ENCODE results near the gene TMEM39B. TPM values are rescaled to one million over a fixed set of nuclear protein-coding genes. Genes with fewer than 3 reads are reported as not detected.
"Not testable (repeated sequence)": the region's sequence is repeated elsewhere in the genome, so short reads cannot be mapped to it uniquely, and the experiment has no call there.

Gene TMEM39B
- total and polyA plus RNA-seq, 2 of the 4 experiments (the other 2 are of a cell fraction), result 6.5 to 28.7 TPM

GRCh38 chr1:32128964-32129363, 56.2 kb downstream of the TMEM39B start:
- Histone ChIP-seq H4K20me1 (ENCODE audit: insufficient read depth, low read length) (peaks cover 50% of the 10 kb centered on the region), H3K9me1 (ENCODE audit: insufficient read depth, low read length) (peaks cover 19% of the 10 kb centered on the region), H3K4me1 (ENCODE audit: control insufficient read depth, insufficient read depth, low read length) (peaks cover 5% of the 10 kb centered on the region; the same call in 1 of the 2 replicates), H3K23ac (ENCODE audit: low read depth, low read length) (peak overlapping the region; percentile 56; the same call in 1 of the 2 replicates), H4K91ac (ENCODE audit: insufficient read depth, low read depth, low read length) (no peak overlapping the region), H3K9me3 (ENCODE audit: control insufficient read depth, insufficient read depth, low read length) (no peaks in the 10 kb centered on the region), H2AFZ (replicated peaks; ENCODE audit: low read length, poor library complexity) (no peak overlapping the region), H3K4ac (ENCODE audit: low read depth, low read length) (no peak overlapping the region), H3K27ac (ENCODE audit: insufficient read depth, low read length) (no peak overlapping the region), H3K36me3 (ENCODE audit: control insufficient read depth, insufficient read depth, low read length) (no peaks in the 10 kb centered on the region), H3K79me1 (ENCODE audit: low read depth in 1 of 2, low read length in 2 of 2) (peaks cover 28 to 66% of the 10 kb centered on the region in 2 experiments), H3K9ac (ENCODE audit: low read depth, low read length) (no peak overlapping the region), H2AK5ac (ENCODE audit: low read depth, low read length) (no peak overlapping the region), H3K4me2 (ENCODE audit: low read depth, low read length) (no peak overlapping the region), H3K14ac (replicated peaks; ENCODE audit: low read depth, low read length) (no peak overlapping the region), H2AK9ac (replicated peaks; ENCODE audit: low read depth, low read length, poor library complexity) (no peak overlapping the region), H2BK120ac (ENCODE audit: low read depth, low read length) (no peak overlapping the region), H3K56ac (ENCODE audit: extremely low read depth, insufficient read depth, low read length) (no peak overlapping the region), H4K5ac (ENCODE audit: low read depth, low read length) (no peak overlapping the region; the same call in 1 of the 2 replicates), H3K4me3 (ENCODE audit: insufficient read depth, low read depth, low read length) (no peak overlapping the region), H2BK20ac (ENCODE audit: low read depth, low read length) (no peak overlapping the region), H3K27me3 (ENCODE audit: control insufficient read depth, insufficient read depth, low read length) (no peaks in the 10 kb centered on the region), H3K18ac (ENCODE audit: low read depth, low read length) (no peak overlapping the region), H2BK5ac (ENCODE audit: low read depth, low read length, poor library complexity, severe bottlenecking) (no peak overlapping the region), H2BK15ac (ENCODE audit: low read depth, low read length) (no peak overlapping the region), H4K8ac (ENCODE audit: low read depth in 2 of 2, low read length in 2 of 2) (no peak overlapping the region)
- no TSS peak for BruUV-seq (replicated peaks)
- intact Hi-C loops (cut with micrococcal nuclease) (no loop called here), dilution Hi-C loops (cut with HindIII; ENCODE audit: low sequenced_read_pairs, unreplicated experiment) (no loop called here), in situ Hi-C loops (cut with MboI; ENCODE audit: low sequenced_read_pairs) (no loop called here)
- TF ChIP-seq MXI1 (IDR thresholded peaks at IDR 0.05; ENCODE audit: borderline replicate concordance, low read depth, low read length) (no peak), BHLHE40 (IDR thresholded peaks at IDR 0.05; ENCODE audit: low read depth, low read length) (no peak), FOS (IDR thresholded peaks at IDR 0.05; ENCODE audit: low read depth, low read length) (no peak), RCOR1 (IDR thresholded peaks at IDR 0.05; ENCODE audit: insufficient replicate concordance, low read length) (no peak)
- no CpG with 5 or more reads among the region's 1 CpG for WGBS, 2 experiments (ENCODE audit: extremely low coverage in 2 of 2, insufficient read length in 1 of 2)
- no peak for DNase-seq
- ChIA-PET CTCF (interaction anchor here (0.6 to 1.2 kb wide), 4 partner anchors 11 to 114 kb away, joined by 3 to 10 read pairs (median 6); no protein-coding TSS in a partner anchor), POLR2A (ENCODE audit: unreplicated experiment) (no interaction called here)
- ATAC-seq (ENCODE audit: low read depth), result no peak

GRCh38 chr1:32133950-32134280, 61.2 kb downstream of the TMEM39B start:
- BruUV-seq (replicated peaks); H2BK15ac ChIP-seq (ENCODE audit: low read depth, low read length); H3K36me3 ChIP-seq (ENCODE audit: control insufficient read depth, insufficient read depth, low read length); H3K18ac ChIP-seq (ENCODE audit: low read depth, low read length); H4K91ac ChIP-seq (ENCODE audit: insufficient read depth, low read depth, low read length); POLR2A ChIA-PET (ENCODE audit: unreplicated experiment); in situ Hi-C loops (cut with MboI; ENCODE audit: low sequenced_read_pairs); H2AK9ac ChIP-seq (replicated peaks; ENCODE audit: low read depth, low read length, poor library complexity); H3K4me2 ChIP-seq (ENCODE audit: low read depth, low read length); H3K4ac ChIP-seq (ENCODE audit: low read depth, low read length); H3K9me3 ChIP-seq (ENCODE audit: control insufficient read depth, insufficient read depth, low read length); H4K8ac ChIP-seq (ENCODE audit: low read depth in 2 of 2, low read length in 2 of 2); ATAC-seq (ENCODE audit: low read depth); H3K14ac ChIP-seq (replicated peaks; ENCODE audit: low read depth, low read length); dilution Hi-C loops (cut with HindIII; ENCODE audit: low sequenced_read_pairs, unreplicated experiment); H2BK20ac ChIP-seq (ENCODE audit: low read depth, low read length); H2AFZ ChIP-seq (replicated peaks; ENCODE audit: low read length, poor library complexity); H3K9ac ChIP-seq (ENCODE audit: low read depth, low read length); H3K27me3 ChIP-seq (ENCODE audit: control insufficient read depth, insufficient read depth, low read length); H3K4me3 ChIP-seq (ENCODE audit: insufficient read depth, low read depth, low read length); H4K5ac ChIP-seq (ENCODE audit: low read depth, low read length); DNase-seq; H3K23ac ChIP-seq (ENCODE audit: low read depth, low read length); H3K56ac ChIP-seq (ENCODE audit: extremely low read depth, insufficient read depth, low read length): not testable (repeated sequence)
- H3K9me1 ChIP-seq (ENCODE audit: insufficient read depth, low read length), result peaks cover 21% of the 10 kb centered on the region
- intact Hi-C loops (cut with micrococcal nuclease), result loop anchor here (2.0 kb wide), 1 partner anchor 15 kb away; no protein-coding TSS in a partner anchor
- H4K20me1 ChIP-seq (ENCODE audit: insufficient read depth, low read length), result peaks cover 32% of the 10 kb centered on the region
- H2BK120ac ChIP-seq (ENCODE audit: low read depth, low read length), result 0 out of 2 replicates have a peak overlapping the region, but pooled peaks have one; percentile 33
- H3K79me1 ChIP-seq (ENCODE audit: low read depth in 1 of 2, low read length in 2 of 2), result peaks cover 22 to 81% of the 10 kb centered on the region in 2 experiments
- CTCF ChIA-PET, result interaction anchor here (0.6 kb wide), 3 partner anchors 12 to 23 kb away, joined by 3 to 5 read pairs (median 3); no protein-coding TSS in a partner anchor
- peaks cover 10% of the 10 kb centered on the region for H3K4me1 ChIP-seq (ENCODE audit: control insufficient read depth, insufficient read depth, low read length)
- peak overlapping the region; percentile 17 for H2BK5ac ChIP-seq (ENCODE audit: low read depth, low read length, poor library complexity, severe bottlenecking)
- peak overlapping the region; percentile 25; the same call in 1 of the 2 replicates for H3K27ac ChIP-seq (ENCODE audit: insufficient read depth, low read length)
- H2AK5ac ChIP-seq (ENCODE audit: low read depth, low read length), result peak overlapping the region; percentile 38; the same call in 1 of the 2 replicates
- WGBS, 2 experiments (ENCODE audit: extremely low coverage in 2 of 2, insufficient read length in 1 of 2), result no CpG with 5 or more reads among the region's 9 CpGs

Measured in IMR-90 (cell line).